ENCODE results near the gene ULK4. TPM values are rescaled to one million over a fixed set of nuclear protein-coding genes. Genes with fewer than 3 reads are reported as not detected.

ULK4 gene
- total and polyA plus RNA-seq, 2 of the 4 experiments (the other 2 are of a cell fraction) = 2.7 to 5.0 TPM

GRCh38 chr3:41267975-41268640 is 693.8 kb downstream of the ULK4 start:
- H3K4me2 ChIP-seq (ENCODE audit: low read depth, low read length) = peak overlapping the region; percentile 35; the same call in 1 of the 2 replicates
- peak overlapping the region; percentile 92 for H2BK120ac ChIP-seq (ENCODE audit: low read depth, low read length)
- POLR2A ChIA-PET (ENCODE audit: unreplicated experiment) = no interaction called here
- in situ Hi-C loops (cut with MboI; ENCODE audit: low sequenced_read_pairs) (no loop called here), intact Hi-C loops (cut with micrococcal nuclease) (no loop called here), dilution Hi-C loops (cut with HindIII; ENCODE audit: low sequenced_read_pairs, unreplicated experiment) (no loop called here)
- WGBS, 2 experiments (ENCODE audit: extremely low coverage in 2 of 2, insufficient read length in 1 of 2) = 0% methylated on average over 2 of the region's 8 CpGs; no CpG with 5 or more reads in 1 of the 2 experiments
- H3K79me1 ChIP-seq (ENCODE audit: low read depth in 1 of 2, low read length in 2 of 2) = no peaks in the 10 kb centered on the region
- H3K14ac ChIP-seq (replicated peaks; ENCODE audit: low read depth, low read length) = peak overlapping the region; percentile 76
- peak overlapping the region; percentile 86 for H2BK20ac ChIP-seq (ENCODE audit: low read depth, low read length)
- peak overlapping the region; percentile 80 for H3K4ac ChIP-seq (ENCODE audit: low read depth, low read length)
- no peak overlapping the region for H3K56ac ChIP-seq (ENCODE audit: extremely low read depth, insufficient read depth, low read length)
- H3K9me1 ChIP-seq (ENCODE audit: insufficient read depth, low read length) = peaks cover 15% of the 10 kb centered on the region
- peak overlapping the region; percentile 75; the same call in 2 of the 3 replicates for H2BK15ac ChIP-seq (ENCODE audit: low read depth, low read length)
- peak overlapping the region; percentile 86 for H2AFZ ChIP-seq (replicated peaks; ENCODE audit: low read length, poor library complexity)
- peak overlapping the region; percentile 38; the same call in 1 of the 2 replicates for H3K27ac ChIP-seq (ENCODE audit: insufficient read depth, low read length)
- H3K27me3 ChIP-seq (ENCODE audit: control insufficient read depth, insufficient read depth, low read length) = no peaks in the 10 kb centered on the region
- H4K8ac ChIP-seq (ENCODE audit: low read depth in 2 of 2, low read length in 2 of 2) = peak overlapping the region in 1 of 2 experiments; percentile 77; a peak in 2 of 4 replicates
- CTCF ChIA-PET = interaction anchor here (0.7 kb wide), 1 partner anchor 332 kb away, joined by 6 read pairs; no protein-coding TSS in a partner anchor
- H3K9ac ChIP-seq (ENCODE audit: low read depth, low read length) = no peak overlapping the region
- no peaks in the 10 kb centered on the region for H3K9me3 ChIP-seq (ENCODE audit: control insufficient read depth, insufficient read depth, low read length)
- peak overlapping the region; percentile 87; the same call in 1 of the 2 replicates for H4K91ac ChIP-seq (ENCODE audit: insufficient read depth, low read depth, low read length)
- H2AK5ac ChIP-seq (ENCODE audit: low read depth, low read length) = peak overlapping the region; percentile 79
- H3K23ac ChIP-seq (ENCODE audit: low read depth, low read length) = peak overlapping the region; percentile 55; the same call in 1 of the 2 replicates
- H3K4me3 ChIP-seq (ENCODE audit: insufficient read depth, low read depth, low read length) = no peak overlapping the region
- ATAC-seq (ENCODE audit: low read depth) = peak; percentile 94
- H2BK5ac ChIP-seq (ENCODE audit: low read depth, low read length, poor library complexity, severe bottlenecking) = peak overlapping the region; percentile 71
- no peak overlapping the region for H4K5ac ChIP-seq (ENCODE audit: low read depth, low read length)
- peak; percentile 98 for DNase-seq
- H3K18ac ChIP-seq (ENCODE audit: low read depth, low read length) = peak overlapping the region; percentile 70
- H3K36me3 ChIP-seq (ENCODE audit: control insufficient read depth, insufficient read depth, low read length) = no peaks in the 10 kb centered on the region
- no TSS peak for BruUV-seq (replicated peaks)
- no peaks in the 10 kb centered on the region; the same call in 1 of the 2 replicates for H4K20me1 ChIP-seq (ENCODE audit: insufficient read depth, low read length)
- H3K4me1 ChIP-seq (ENCODE audit: control insufficient read depth, insufficient read depth, low read length) = peaks cover 15% of the 10 kb centered on the region
- peak overlapping the region; percentile 55 for H2AK9ac ChIP-seq (replicated peaks; ENCODE audit: low read depth, low read length, poor library complexity)
- 0 out of 2 replicates have a peak, but pooled peaks have one; percentile 31 for TF ChIP-seq MAZ (IDR thresholded peaks at IDR 0.05; ENCODE audit: borderline replicate concordance, low read depth, low read length)
- peak; percentile 85 for TF ChIP-seq RCOR1 (IDR thresholded peaks at IDR 0.05; ENCODE audit: insufficient replicate concordance, low read length)
- no peak for TF ChIP-seq CTCF (conservative IDR thresholded peaks at IDR 0.05; ENCODE audit: low read depth, low read length)
- no peak for TF ChIP-seq RAD21 (IDR thresholded peaks at IDR 0.05; ENCODE audit: low read length)
- peak; percentile 96 for TF ChIP-seq NFE2L2 (IDR thresholded peaks at IDR 0.05; ENCODE audit: low read depth, low read length)
- 0 out of 2 replicates have a peak, but pooled peaks have one; percentile 3 for TF ChIP-seq SMC3 (IDR thresholded peaks at IDR 0.05; ENCODE audit: low read depth, low read length)
- peak; percentile 98 for TF ChIP-seq FOS (IDR thresholded peaks at IDR 0.05; ENCODE audit: low read depth, low read length)
- peak; percentile 68 for TF ChIP-seq MAFK (IDR thresholded peaks at IDR 0.05; ENCODE audit: low read depth, low read length)
- peak; percentile 81 for TF ChIP-seq USF2 (IDR thresholded peaks at IDR 0.05; ENCODE audit: low read depth, low read length)
- peak; percentile 32; the same call in 1 of the 2 replicates for TF ChIP-seq BHLHE40 (IDR thresholded peaks at IDR 0.05; ENCODE audit: low read depth, low read length)
- peak; percentile 98 for TF ChIP-seq CEBPB (IDR thresholded peaks at IDR 0.05; ENCODE audit: low read depth, low read length)
